ENCODE measurements around the gene NAA50.

The NAA50 gene

GRCh38 chr3:113741620-113742019 is 4.4 kb downstream of the NAA50 start:
- DNase-seq = no peak

GRCh38 chr3:113741086-113741485 is 5.0 kb downstream of the NAA50 start:
- DNase-seq = no peak

- DNase-seq = peak; percentile 2
Observed at GRCh38 chr3:113736548-113737089, 9.4 kb downstream of the NAA50 start.

- DNase-seq = no peak
Observed at GRCh38 chr3:113731694-113732093, 14.4 kb downstream of the NAA50 start.

- no peak for DNase-seq
Observed at GRCh38 chr3:113730550-113730949, 15.5 kb downstream of the NAA50 start.

- no peak for DNase-seq
Observed at GRCh38 chr3:113728661-113729060, 17.4 kb downstream of the NAA50 start.

- no peak for DNase-seq
Observed at GRCh38 chr3:113721636-113722035, 24.4 kb downstream of the NAA50 start.

GRCh38 chr3:113719758-113720157 is 26.3 kb downstream of the NAA50 start:
- DNase-seq = no peak

GRCh38 chr3:113719294-113719693 is 26.8 kb downstream of the NAA50 start:
- no peak for DNase-seq

GRCh38 chr3:113717818-113718217 is 28.2 kb downstream of the NAA50 start:
- DNase-seq = no peak

GRCh38 chr3:113717308-113717707 is 28.7 kb downstream of the NAA50 start:
- no peak for DNase-seq

- no peak for DNase-seq
Observed at GRCh38 chr3:113714702-113715101, 31.3 kb downstream of the NAA50 start.

GRCh38 chr3:113712129-113712528 is 33.9 kb downstream of the NAA50 start:
- DNase-seq = no peak

GRCh38 chr3:113707835-113708234 is 38.2 kb downstream of the NAA50 start:
- DNase-seq = no peak

- DNase-seq = no peak
Observed at GRCh38 chr3:113698956-113699355, 47.1 kb downstream of the NAA50 start.

GRCh38 chr3:113698213-113698742 is 47.8 kb downstream of the NAA50 start:
- no peak for DNase-seq

GRCh38 chr3:113697500-113698090 is 48.5 kb downstream of the NAA50 start:
- no peak for DNase-seq

GRCh38 chr3:113696658-113697499 is 49.2 kb downstream of the NAA50 start:
- DNase-seq = peak; percentile 99

GRCh38 chr3:113695786-113696645 is 50.0 kb downstream of the NAA50 start, which contains the start of gene USF3:
USF3 (minus strand) TSS chr3:113696642; CDS start chr3:113674878, 21,764 bp downstream.
- DNase-seq = peak; percentile 5

GRCh38 chr3:113695431-113695785 is 50.6 kb downstream of the NAA50 start:
- DNase-seq = no peak

- DNase-seq = no peak
Observed at GRCh38 chr3:113690482-113690881, 55.6 kb downstream of the NAA50 start.

GRCh38 chr3:113685956-113686721 is 59.9 kb downstream of the NAA50 start:
- no peak for DNase-seq

Data from NCI-H1417 treated with DMSO at 0.1 percent for 48 hours (cell line).